Loucy (cell line): ENCODE measurements around the gene TUBA4A.

Source experiments
- H2AFZ ChIP-seq: fragments of 200-600 bp; sonication (generic); 2 replicates; pipeline ENCODE4 v1.6.0; 2016; ENCODE audit warnings: antibody characterized with exemption, mild to moderate bottlenecking, low read length, moderate library complexity
- H3F3A ChIP-seq: fragments of 200-600 bp; 2 replicates; pipeline ENCODE4 v1.6.0; 2016; ENCODE audit warnings: antibody characterized with exemption, low read depth, mild to moderate bottlenecking
- H3K27me3 ChIP-seq: fragments of 200-600 bp; sonication (generic); 2 replicates; pipeline ENCODE4 v1.6.1; 2014; ENCODE audit warnings: low read length, mild to moderate bottlenecking; ENCODE audit not compliant: insufficient read depth, poor library complexity, severe bottlenecking
- H3K36me3 ChIP-seq: fragments of 200-600 bp; sonication (generic); 2 replicates; pipeline ENCODE4 v1.6.1; 2016; ENCODE audit warnings: low read length; ENCODE audit not compliant: insufficient read depth
- H3K4me1 ChIP-seq: fragments of 200-600 bp; sonication (generic); 2 replicates; pipeline ENCODE4 v1.5.1; 2014; ENCODE audit warnings: low read length, mild to moderate bottlenecking; ENCODE audit not compliant: insufficient read depth, poor library complexity, severe bottlenecking
- H3K4me2 ChIP-seq: fragments of 200-600 bp; sonication (generic); 2 replicates; pipeline ENCODE4 v1.6.0; 2014; ENCODE audit warnings: antibody characterized with exemption, low read length, low read depth, mild to moderate bottlenecking; ENCODE audit not compliant: poor library complexity, severe bottlenecking
- H3K4me3 ChIP-seq: fragments of 200-600 bp; sonication (generic); 2 replicates; pipeline ENCODE4 v1.5.1; 2014; ENCODE audit warnings: low read length, mild to moderate bottlenecking, mixed read lengths; ENCODE audit not compliant: poor library complexity, severe bottlenecking
- H3K79me2 ChIP-seq: fragments of 200-600 bp; sonication (generic); 2 replicates; pipeline ENCODE4 v1.6.1; 2014; ENCODE audit warnings: low read length; ENCODE audit not compliant: insufficient read depth
- H3K9ac ChIP-seq: fragments of 200-600 bp; sonication (generic); 2 replicates; pipeline ENCODE4 v1.6.0; 2014; ENCODE audit warnings: mild to moderate bottlenecking, low read depth, low read length, moderate library complexity; ENCODE audit not compliant: poor library complexity, severe bottlenecking
- H3K9me2 ChIP-seq: fragments of 200-600 bp; sonication (generic); replicated peaks from 2 replicates; pipeline ENCODE4 v1.6.1; 2016; ENCODE audit warnings: low read depth, low read length, mixed read lengths
- H3K9me3 ChIP-seq: fragments of 200-600 bp; sonication (generic); 2 replicates; pipeline ENCODE4 v1.6.1; 2014; ENCODE audit warnings: mild to moderate bottlenecking, antibody characterized with exemption, low read length, low read depth; ENCODE audit not compliant: insufficient read depth
- H4K20me1 ChIP-seq: fragments of 200-600 bp; sonication (generic); 2 replicates; pipeline ENCODE4 v1.6.0; 2014; ENCODE audit warnings: antibody characterized with exemption, low read length, mild to moderate bottlenecking; ENCODE audit not compliant: insufficient read depth, poor library complexity, severe bottlenecking
- EZH2phosphoT487 ChIP-seq: fragments of 200-600 bp; IDR thresholded peaks from 2 replicates; pipeline ENCODE4 v1.6.1; 2018; ENCODE audit warnings: antibody characterized with exemption, mild to moderate bottlenecking, moderate library complexity, borderline replicate concordance
- TF ChIP-seq, protein P1 (sequence below): fragments of 200-600 bp; sonication (generic); conservative IDR thresholded peaks from 2 replicates; pipeline ENCODE4 v1.5.1; 2014; ENCODE audit warnings: mild to moderate bottlenecking, antibody characterized with exemption, low read length

Gene TUBA4A

DNA sequence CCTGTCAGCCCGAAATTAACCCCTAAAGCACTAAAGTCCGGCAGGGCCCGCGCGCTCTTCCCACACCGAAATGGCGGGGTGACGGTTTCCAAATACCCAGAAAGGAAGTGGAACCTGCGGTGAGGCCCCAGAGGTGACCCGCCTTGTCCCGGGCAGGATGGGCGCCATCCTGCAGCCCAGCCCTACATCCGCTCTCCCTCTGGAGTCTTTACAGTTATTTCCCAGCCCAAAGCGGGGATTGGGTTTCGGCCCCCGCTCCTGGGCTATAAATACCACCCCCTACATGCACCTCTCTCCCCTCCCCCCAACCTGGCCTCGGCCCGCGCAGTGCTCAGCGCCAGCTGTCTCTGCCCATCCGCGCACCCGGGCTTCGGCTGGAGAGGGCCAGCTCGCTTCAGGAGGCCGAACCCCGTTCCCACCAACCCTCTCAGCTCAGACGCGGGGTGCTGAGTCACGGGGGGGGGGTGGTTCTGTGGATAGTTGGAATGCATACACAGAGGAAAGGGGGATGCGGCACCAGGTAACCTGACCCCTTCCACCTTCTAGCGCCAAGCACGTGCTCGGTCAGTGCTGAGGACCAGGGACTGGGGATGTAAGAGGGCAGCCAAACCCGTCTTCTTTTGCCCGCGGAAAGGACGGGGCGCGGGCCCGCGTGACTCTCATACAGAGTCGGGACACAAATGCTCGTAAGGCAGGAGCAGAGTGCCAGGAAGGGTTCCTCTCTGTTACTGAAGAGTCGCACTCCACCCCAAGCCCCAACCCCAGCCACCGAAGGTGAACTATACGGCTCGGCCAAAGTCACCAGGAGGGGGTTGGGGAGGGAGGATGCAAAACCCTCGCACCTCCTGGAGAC is 592 bp downstream of the TUBA4A start, which contains the start of gene TUBA4B:
TUBA4B (plus strand) TSS at position 344 of the 853 bp plus-strand sequence; CDS start at position 509, 165 bp downstream.
- peaks cover 8% of the 10 kb centered on the region for H4K20me1 ChIP-seq
- no peaks in the 10 kb centered on the region for H3K9me3 ChIP-seq
- no peaks in the 10 kb centered on the region for H3F3A ChIP-seq
- H3K9ac ChIP-seq, result peak within 1 kb of the TSS; percentile 47
- H3K36me3 ChIP-seq, result no peaks in the 10 kb centered on the region
- peak within 1 kb of the TSS; percentile 73 for H3K4me3 ChIP-seq
- no peaks in the 10 kb centered on the region for H3K79me2 ChIP-seq
- H3K9me2 ChIP-seq, result no peaks in the 10 kb centered on the region
- peaks cover 49% of the 10 kb centered on the region for H3K4me1 ChIP-seq
- peak within 1 kb of the TSS; percentile 85 for H3K4me2 ChIP-seq
- peaks cover 45% of the 10 kb centered on the region for H3K27me3 ChIP-seq
- H2AFZ ChIP-seq, result peak within 1 kb of the TSS; percentile 42
- no peak for TF ChIP-seq EZH2phosphoT487
- TF ChIP-seq, protein P1, sequence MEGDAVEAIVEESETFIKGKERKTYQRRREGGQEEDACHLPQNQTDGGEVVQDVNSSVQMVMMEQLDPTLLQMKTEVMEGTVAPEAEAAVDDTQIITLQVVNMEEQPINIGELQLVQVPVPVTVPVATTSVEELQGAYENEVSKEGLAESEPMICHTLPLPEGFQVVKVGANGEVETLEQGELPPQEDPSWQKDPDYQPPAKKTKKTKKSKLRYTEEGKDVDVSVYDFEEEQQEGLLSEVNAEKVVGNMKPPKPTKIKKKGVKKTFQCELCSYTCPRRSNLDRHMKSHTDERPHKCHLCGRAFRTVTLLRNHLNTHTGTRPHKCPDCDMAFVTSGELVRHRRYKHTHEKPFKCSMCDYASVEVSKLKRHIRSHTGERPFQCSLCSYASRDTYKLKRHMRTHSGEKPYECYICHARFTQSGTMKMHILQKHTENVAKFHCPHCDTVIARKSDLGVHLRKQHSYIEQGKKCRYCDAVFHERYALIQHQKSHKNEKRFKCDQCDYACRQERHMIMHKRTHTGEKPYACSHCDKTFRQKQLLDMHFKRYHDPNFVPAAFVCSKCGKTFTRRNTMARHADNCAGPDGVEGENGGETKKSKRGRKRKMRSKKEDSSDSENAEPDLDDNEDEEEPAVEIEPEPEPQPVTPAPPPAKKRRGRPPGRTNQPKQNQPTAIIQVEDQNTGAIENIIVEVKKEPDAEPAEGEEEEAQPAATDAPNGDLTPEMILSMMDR, result no peak

DNA sequence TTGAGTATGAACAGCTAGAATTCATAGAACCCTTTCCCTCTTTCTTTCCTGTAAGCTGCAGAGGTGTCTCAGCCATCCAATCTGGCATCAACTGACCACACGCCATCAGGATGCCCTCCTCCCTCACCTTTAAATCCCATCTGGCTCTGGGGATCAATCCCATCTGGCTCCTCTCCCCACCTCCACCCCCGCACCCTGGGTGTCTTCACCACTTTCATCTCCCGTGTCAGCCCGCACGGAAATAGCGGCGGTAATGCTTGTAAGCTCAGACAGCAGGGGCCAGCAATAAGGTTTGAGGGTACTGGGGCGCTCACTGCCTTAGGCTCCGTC is 1.2 kb downstream of the TUBA4A start:
- Histone ChIP-seq H3K9me2 (no peaks in the 10 kb centered on the region), H3K79me2 (no peaks in the 10 kb centered on the region), H3K9me3 (no peaks in the 10 kb centered on the region), H2AFZ (peak overlapping the region; percentile 34; the same call in 1 of the 2 replicates), H3K4me2 (peak overlapping the region; percentile 85), H3K4me3 (peak overlapping the region; percentile 73), H3F3A (no peaks in the 10 kb centered on the region), H3K36me3 (no peaks in the 10 kb centered on the region), H3K27me3 (peaks cover 45% of the 10 kb centered on the region), H4K20me1 (peaks cover 11% of the 10 kb centered on the region), H3K4me1 (peaks cover 55% of the 10 kb centered on the region), H3K9ac (peak overlapping the region; percentile 47)
- TF ChIP-seq, protein P1, result no peak
- no peak for TF ChIP-seq EZH2phosphoT487

- TF ChIP-seq EZH2phosphoT487, result no peak
- TF ChIP-seq, protein P1, result no peak
- peak overlapping the region; percentile 85 for H3K4me2 ChIP-seq
- H3K9me3 ChIP-seq, result no peaks in the 10 kb centered on the region
- peak overlapping the region; percentile 47 for H3K9ac ChIP-seq
- H3K79me2 ChIP-seq, result no peaks in the 10 kb centered on the region
- no peaks in the 10 kb centered on the region for H3F3A ChIP-seq
- peaks cover 60% of the 10 kb centered on the region for H3K4me1 ChIP-seq
- H3K9me2 ChIP-seq, result no peaks in the 10 kb centered on the region
- H3K27me3 ChIP-seq, result peaks cover 45% of the 10 kb centered on the region
- no peaks in the 10 kb centered on the region for H3K36me3 ChIP-seq
- H4K20me1 ChIP-seq, result peaks cover 15% of the 10 kb centered on the region
- H3K4me3 ChIP-seq, result peak overlapping the region; percentile 73
- no peak overlapping the region for H2AFZ ChIP-seq
Observed at GRCh38 chr2:219252084-219252483, 1.6 kb downstream of the TUBA4A start.
